Upper lobe of right lung (tissue), 1 donor: ENCODE results near the gene PRRT2. TPM values are rescaled to one million over a fixed set of nuclear protein-coding genes. Genes with fewer than 3 reads are reported as not detected.

ENCODE experiments used
- ATAC-seq: fragments of 200-7000 bp; cut with Tn5 transposase; one replicate; pipeline ENCODE4 v1.9.1; 2020; ENCODE audit warnings: mild to moderate bottlenecking, moderate library complexity
- DNase-seq: peaks from one replicate; pipeline ENCODE4 v3.0.0-alpha.2; 2020
- H3K27ac ChIP-seq: fragments of 200-600 bp; one replicate; pipeline ENCODE4 v1.8.0; 2022
- H3K27me3 ChIP-seq: fragments of 200-600 bp; one replicate; pipeline ENCODE4 v1.8.0; 2022; ENCODE audit warnings: mild to moderate bottlenecking
- H3K36me3 ChIP-seq: fragments of 200-600 bp; one replicate; pipeline ENCODE4 v1.8.0; 2022
- H3K4me1 ChIP-seq: fragments of 200-600 bp; one replicate; pipeline ENCODE4 v1.8.0; 2022
- H3K4me3 ChIP-seq: fragments of 200-600 bp; one replicate; pipeline ENCODE4 v1.8.0; 2022; ENCODE audit warnings: mild to moderate bottlenecking
- H3K9me3 ChIP-seq: fragments of 200-600 bp; one replicate; pipeline ENCODE4 v1.8.0; 2022
- CTCF ChIP-seq: fragments of 200-600 bp; IDR thresholded peaks from one replicate; pipeline ENCODE4 v1.8.0; 2022; ENCODE audit warnings: antibody characterized with exemption
- intact Hi-C: fragments of 100-400 bp; cut with DNase I; formaldehyde crosslinking; loops from one replicate; pipeline ENCODE4 v1.11.0; 2022
- total RNA-seq: library from RNA; stranded (reverse); fragmentation: NEBNext Ultra II Directional; extraction: Animal tissue kit (Norgen Biotek cat#: 25700); gene quantifications from one replicate; pipeline ENCODE4 v1.2.1, GENCODE V29; 2021
- donor health status: DM: no; HTN: yes; CAD: no; lungs with severe emphysema.

Gene PRRT2
- total RNA-seq, 1 donor from 2014 or later = 2.7 TPM

DNA sequence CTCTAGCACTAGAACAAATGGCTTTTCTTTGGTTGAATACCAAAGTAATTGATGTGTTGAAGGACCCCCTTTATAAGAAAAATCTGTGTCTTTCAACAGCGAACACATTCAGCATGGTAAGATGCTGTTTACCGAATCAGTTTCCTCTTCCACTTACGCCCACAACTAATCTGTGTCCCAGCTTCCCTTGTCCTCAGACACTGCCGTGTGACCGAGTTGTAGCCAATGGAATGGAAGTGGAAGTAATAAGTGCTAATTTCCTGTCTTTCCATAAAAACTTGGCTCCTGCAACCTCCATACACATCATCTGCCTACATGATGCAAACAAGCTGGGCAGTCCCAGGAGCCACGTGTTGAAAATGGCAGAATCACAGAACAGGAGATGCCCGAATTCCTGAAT, 40.7 kb downstream of the PRRT2 start:
- Histone ChIP-seq H3K27me3 (no peaks in the 10 kb centered on the region), H3K27ac (peak overlapping the region; percentile 72), H3K9me3 (no peaks in the 10 kb centered on the region), H3K36me3 (peaks cover 4% of the 10 kb centered on the region), H3K4me1 (peaks cover 5% of the 10 kb centered on the region), H3K4me3 (no peak overlapping the region)
- TF ChIP-seq CTCF = no peak
- intact Hi-C loops = loop anchor here (10.0 kb wide), 1 partner anchor 152 kb away; no protein-coding TSS in a partner anchor
- ATAC-seq = peak; percentile 54
- no peak for DNase-seq

DNA sequence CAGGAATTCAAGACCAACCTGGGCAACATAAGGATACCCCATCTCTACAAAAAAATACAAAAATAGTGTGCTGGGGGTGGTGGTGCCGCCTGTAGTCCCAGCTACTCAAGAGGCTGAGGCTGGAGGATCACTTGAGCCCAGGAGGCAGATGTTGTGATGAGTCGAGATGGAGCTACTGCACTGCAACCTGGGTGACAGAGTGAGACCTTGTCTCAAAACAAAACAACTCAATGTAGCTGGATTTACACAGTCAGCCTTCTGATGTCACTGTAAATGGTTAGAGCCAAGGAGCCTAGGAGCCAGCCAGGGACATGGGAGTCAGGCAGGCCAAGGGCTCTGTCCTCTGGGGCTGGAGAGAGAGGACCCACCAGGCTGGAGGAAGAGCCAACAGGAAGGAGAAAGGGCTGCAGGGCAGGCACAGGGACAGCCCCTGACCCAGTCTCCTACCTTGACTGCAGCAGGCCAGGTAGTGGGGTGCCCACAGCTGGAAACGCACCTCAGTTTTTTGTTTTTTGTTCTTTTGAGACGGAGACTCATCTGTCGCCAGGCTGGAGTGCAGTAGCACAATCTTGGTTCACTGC, 42.6 kb downstream of the PRRT2 start:
- H3K4me3 ChIP-seq = no peak overlapping the region
- H3K36me3 ChIP-seq = peaks cover 15% of the 10 kb centered on the region
- no peaks in the 10 kb centered on the region for H3K9me3 ChIP-seq
- no peaks in the 10 kb centered on the region for H3K27me3 ChIP-seq
- no peak for DNase-seq
- intact Hi-C loops = loop anchor here (10.0 kb wide), 1 partner anchor 150 kb away; no protein-coding TSS in a partner anchor
- H3K27ac ChIP-seq = no peak overlapping the region
- peaks cover 5% of the 10 kb centered on the region for H3K4me1 ChIP-seq
- TF ChIP-seq CTCF = no peak
- no peak for ATAC-seq

DNA sequence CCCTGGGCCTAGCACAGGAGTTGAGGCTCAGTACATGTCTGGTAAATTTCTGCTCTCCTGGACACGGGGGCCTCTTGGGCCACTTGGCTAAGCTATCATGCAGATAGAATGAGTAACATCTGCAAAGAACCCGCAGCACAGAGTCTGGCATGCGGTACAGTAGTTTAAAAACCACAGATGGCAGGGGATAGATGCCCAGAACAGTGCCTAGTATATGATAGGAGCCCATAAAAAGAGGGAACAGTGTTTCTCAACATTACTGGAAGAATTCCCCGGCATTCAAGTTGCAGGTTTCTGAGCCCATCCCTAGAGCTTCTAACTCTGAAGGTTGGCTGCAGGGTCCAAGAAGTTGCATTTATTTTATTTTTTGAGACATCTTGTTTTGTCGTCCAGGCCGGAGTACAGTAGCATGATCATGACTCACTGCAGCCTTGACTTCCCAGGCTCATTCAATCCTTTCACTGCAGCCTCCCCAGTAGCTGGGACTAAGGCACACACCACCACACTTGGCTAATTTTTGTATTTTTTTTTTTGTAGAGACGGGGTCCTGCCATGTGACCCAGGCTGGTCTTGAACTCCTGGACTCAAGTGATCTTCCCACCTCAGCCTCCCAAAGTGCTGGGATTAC, 45.3 kb downstream of the PRRT2 start:
- intact Hi-C loops = loop anchor here (10.0 kb wide), 1 partner anchor 148 kb away; no protein-coding TSS in a partner anchor
- H3K27ac ChIP-seq = no peak overlapping the region
- H3K4me3 ChIP-seq = no peak overlapping the region
- no peaks in the 10 kb centered on the region for H3K9me3 ChIP-seq
- no peak for TF ChIP-seq CTCF
- no peaks in the 10 kb centered on the region for H3K27me3 ChIP-seq
- peaks cover 32% of the 10 kb centered on the region for H3K36me3 ChIP-seq
- peaks cover 16% of the 10 kb centered on the region for H3K4me1 ChIP-seq
- DNase-seq = no peak
- no peak for ATAC-seq

- peaks cover 32% of the 10 kb centered on the region for H3K36me3 ChIP-seq
- DNase-seq = no peak
- no peak overlapping the region for H3K27ac ChIP-seq
- intact Hi-C loops = loop anchor here (10.0 kb wide), 1 partner anchor 147 kb away; no protein-coding TSS in a partner anchor
- no peaks in the 10 kb centered on the region for H3K27me3 ChIP-seq
- H3K4me3 ChIP-seq = no peak overlapping the region
- ATAC-seq = no peak
- H3K9me3 ChIP-seq = no peaks in the 10 kb centered on the region
- peaks cover 12% of the 10 kb centered on the region for H3K4me1 ChIP-seq
- no peak for TF ChIP-seq CTCF
Observed at GRCh38 chr16:29858149-29858849, 46.3 kb downstream of the PRRT2 start.

DNA sequence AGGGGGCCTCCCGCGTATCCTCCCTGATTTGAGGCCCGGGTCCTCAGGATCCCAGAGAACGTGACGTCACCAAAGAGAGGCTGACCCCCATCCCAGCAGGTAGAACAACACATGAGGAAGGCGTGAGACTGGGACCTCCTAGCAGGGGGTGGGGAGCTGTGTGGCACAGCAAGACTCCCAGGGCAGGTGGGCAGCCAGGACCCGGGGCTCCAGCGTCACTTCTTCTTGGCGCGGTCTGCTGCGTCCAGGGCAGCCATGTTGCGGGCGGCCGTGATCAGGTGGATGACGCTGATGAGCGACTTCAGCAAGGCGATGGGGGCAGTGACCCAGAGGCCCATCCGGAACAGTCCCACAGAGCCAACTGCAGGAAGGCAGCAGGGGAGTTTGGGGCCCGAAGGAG, 47.0 kb downstream of the PRRT2 start:
- H3K27me3 ChIP-seq = no peaks in the 10 kb centered on the region
- ATAC-seq (no peak), DNase-seq (no peak)
- H3K27ac ChIP-seq = no peak overlapping the region
- H3K4me1 ChIP-seq = peaks cover 16% of the 10 kb centered on the region
- no peak overlapping the region for H3K4me3 ChIP-seq
- H3K9me3 ChIP-seq = no peaks in the 10 kb centered on the region
- intact Hi-C loops = loop anchor here (10.0 kb wide), 1 partner anchor 146 kb away; no protein-coding TSS in a partner anchor
- H3K36me3 ChIP-seq = peaks cover 32% of the 10 kb centered on the region
- TF ChIP-seq CTCF = no peak
